CD4-positive, alpha-beta T cell treated with Interleukin-6 at 100 ng/mL for 8 hours (primary cell): ENCODE measurements around the gene NUCB1.
A peak's percentile ranks its signal among the peaks of the same experiment; 100 is the strongest.
"Not testable (repeated sequence)": the region's sequence is repeated elsewhere in the genome, so short reads cannot be mapped to it uniquely, and the experiment has no call there.

Source experiments
- DNase-seq: peaks from one replicate; pipeline ENCODE4 v3.0.0-alpha.2; 2020; ENCODE audit warnings: mixed read lengths, low spot score

The NUCB1 gene

DNA sequence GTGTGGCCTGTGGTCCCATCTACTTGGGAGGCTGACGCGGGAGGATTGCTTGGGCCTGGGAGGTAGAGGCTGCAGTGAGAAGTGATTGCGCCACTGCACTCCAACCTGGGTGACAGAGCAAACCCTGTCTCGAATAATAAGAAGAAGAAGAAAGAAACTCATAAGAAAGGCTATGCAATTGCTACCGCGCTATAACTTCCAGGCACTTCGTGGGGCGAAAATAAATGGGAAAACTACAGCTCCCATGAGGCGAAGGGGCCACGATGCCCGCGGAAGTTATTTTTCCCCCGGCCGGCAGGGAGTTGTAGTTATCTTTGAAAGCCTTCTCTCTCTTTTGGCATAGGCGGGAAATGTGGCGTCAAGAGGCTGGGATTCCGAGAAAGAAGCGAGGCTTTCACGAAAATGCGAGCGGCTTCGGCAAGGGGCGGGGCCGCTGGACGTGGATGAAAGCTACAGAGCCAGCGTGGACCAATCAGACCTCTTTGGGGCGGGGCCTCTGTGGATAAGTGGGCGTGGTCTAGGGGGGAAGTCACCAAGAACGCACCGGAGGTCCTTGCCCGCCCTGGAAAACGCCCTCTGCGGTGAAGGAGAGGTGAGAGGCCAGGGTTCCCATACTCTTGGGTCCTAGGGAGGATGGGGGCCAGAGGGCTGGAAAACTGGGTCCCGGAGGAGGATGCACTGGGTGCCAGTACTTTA, at the start of gene NUCB1:
Gene NUCB1 (plus strand): TSS at position 532 of the 696 bp plus-strand sequence. CDS start 485 bp downstream, outside the sequence.
- DNase-seq: peak; percentile 99

DNA sequence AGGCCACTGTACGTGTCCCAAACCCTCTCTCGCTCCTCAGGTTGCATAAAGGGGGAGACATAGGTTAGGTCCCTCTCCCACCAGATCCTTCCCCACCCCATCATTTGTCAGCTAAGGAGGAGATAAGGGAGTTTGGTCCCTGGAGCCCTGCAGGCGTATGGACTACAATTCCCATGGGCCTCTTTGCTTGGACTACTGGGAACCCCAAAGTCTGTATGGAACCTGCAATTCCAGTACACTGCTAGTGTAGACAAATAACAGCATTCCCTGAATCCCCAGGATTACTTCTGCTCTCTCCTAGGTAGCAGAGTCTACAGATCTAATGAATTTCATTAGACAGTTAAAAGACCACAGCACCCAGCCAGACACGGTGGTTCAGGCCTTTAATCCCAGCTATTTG, 47.8 kb upstream of the NUCB1 start:
- DNase-seq: no peak

DNA sequence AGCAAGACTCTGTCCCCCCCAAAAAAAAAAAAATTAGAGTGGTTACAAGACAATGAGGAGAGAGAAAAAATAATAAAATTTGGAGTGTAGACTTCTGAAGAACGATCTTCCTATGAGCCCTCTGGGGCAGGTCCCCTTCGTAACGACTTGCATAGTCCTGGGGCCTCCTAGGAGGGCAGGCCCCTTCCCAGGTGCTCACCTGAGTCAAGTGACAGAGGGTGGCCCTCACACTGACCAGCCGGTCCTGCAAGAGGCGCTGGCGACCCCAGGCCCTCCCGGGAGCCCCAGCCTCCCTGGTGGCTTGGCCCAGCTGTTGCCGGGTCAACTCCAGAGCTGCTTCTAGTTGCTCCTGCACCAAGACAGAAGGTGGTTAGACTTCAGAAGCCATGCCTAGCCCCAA, 46.6 kb upstream of the NUCB1 start:
- DNase-seq: no peak

DNA sequence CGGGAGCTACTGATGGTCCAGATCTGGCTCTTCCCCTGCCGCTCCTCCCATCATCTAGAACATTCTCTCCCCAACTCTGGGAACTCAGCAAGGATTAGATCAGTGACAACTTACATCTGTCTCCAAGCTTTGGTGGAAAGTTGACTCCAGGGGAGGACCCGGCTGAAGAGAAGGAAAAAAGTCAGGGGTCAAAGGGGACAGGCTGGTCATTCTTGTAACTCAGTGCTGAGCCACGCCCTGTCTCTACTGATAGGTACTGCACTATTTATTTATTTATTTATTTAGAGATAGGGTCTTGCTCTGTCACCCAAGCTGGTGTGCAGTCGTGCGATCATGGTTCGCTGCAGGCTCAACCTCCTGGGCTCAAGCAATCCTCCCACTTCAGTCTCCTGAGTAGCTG, 46.0 kb upstream of the NUCB1 start:
- DNase-seq: no peak

DNA sequence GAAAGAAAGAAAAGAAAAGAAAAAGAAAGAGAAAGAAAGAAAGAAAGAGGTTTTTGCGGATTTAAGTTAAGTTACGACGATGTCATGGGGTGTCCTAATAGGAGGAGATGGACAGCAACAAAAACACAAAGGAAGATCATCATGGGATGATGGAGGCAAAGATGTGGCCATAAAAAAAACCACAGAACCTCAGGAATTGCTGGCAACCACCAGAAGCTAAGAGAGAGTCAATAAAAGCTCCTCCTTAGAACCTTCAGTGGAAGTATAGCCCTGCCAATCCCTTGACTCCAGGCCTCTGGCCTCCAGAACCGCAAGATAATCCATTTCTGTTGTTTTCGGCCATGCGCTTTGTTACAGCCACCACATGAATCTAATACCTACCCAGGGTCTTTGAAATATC, 43.2 kb upstream of the NUCB1 start:
- no peak for DNase-seq

DNA sequence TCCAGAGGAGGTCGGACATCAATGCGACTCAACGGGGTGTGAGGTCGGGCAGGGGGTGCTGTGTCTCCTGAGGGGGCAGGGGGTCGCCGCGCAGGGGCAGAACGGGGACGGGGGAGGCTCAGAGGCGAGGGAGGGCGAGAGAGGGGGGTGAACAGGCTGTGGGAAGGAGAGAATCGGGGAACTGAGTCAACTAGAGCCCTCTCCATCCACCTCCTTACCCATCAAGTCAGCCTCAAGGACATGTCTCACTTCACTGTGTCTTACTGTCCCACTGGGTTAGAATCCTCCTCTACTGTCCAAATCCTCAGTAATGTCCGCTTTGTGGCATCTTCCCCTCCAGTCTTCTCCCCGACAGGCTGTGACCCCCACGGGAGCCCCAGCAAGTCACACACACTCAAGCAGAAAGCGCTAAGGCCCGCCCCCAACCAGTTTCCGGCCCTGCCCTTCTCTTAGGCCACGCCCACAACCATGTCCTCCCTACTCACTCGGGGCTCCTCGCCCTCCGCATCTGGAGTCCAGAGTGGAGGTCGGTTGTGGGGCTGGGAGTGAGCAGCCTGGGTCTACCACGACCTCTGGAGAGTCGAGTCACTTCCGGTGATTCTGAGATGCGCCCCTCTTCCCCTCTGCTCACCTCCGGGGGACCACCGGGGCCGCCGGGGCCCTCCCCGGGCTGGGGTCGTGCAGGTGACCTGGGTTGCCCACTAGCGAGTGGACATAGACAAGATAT, 41.0 kb upstream of the NUCB1 start:
- DNase-seq: peak; percentile 83

DNA sequence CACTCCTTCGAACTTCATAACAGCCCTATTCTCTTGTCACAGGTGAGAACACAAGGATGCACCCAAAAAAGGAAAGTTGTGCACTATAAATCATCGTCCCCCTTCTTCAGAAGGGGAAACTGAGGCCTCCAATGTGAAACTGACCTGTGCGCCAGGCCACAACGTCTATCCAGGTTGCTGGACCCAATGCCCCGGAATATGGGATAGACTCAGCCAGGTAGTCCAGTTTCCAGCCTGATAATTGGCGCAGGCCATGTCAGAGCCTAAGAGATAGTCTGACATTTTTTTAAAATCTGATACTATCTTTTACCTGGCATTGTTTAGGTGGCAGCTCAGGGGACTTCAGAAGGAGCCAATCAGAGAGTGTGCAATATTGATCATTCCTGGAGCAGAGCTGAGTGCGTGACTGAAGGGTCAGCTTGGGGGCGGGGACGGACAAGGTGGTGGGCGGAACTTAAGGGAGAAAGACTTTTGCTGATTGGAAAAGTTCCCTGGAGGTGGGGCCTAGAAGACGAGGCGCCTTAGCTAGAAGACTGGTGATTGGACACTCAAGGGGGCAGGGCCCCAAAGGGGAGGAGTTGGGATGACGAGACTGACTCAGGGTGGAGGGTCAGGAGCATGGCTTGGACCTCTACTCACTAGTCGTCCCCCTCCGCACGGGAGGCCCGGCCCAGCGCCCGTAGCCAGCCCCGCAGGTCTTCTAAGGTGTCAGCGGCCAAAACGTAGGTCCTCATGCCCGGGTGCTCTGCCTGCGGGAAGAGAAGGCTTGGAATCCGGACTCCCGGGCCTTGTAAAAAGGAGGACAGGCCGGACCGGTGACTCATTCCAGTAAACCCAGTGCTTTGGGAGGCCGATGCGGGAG, 40.2 kb upstream of the NUCB1 start:
- no peak for DNase-seq

DNA sequence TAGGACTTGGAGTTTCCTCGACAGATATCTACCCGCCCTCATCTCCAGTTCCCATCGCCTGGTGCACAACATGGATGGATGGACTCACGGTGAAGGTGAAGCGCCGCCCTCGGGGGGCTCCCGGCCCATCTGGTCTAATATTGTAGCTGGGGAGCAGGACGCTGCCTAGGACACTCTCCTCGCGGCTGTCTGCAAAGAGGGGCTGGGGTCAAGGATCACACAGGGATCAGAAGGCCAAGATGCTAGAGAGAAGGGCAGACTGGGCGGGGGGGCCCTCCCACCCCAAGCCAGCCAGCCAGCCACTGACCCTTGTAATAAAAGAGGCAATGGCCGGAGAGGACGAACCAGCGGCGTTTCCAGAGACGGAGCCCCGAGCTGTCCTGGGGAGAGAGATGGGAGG, 38.8 kb upstream of the NUCB1 start:
- no peak for DNase-seq

DNA sequence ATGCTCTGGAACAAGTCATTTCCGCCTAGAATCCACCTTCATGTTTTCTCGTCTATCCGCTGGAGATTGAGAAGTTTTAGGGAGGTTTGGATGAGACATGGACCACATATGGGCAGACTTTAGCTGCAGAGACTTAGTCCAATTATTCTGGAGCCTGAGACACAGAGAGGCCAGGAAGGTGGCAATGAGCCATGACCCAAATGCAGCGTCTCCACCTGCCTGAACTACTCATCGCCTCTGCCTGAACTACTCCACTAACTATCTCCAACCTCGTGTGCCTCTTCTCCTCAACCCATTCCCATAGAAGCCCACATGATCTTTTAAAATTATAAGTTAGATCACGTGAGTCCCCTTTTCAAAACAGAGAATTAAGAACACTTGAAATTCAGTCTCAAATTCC, 37.3 kb upstream of the NUCB1 start:
- DNase-seq: no peak

DNA sequence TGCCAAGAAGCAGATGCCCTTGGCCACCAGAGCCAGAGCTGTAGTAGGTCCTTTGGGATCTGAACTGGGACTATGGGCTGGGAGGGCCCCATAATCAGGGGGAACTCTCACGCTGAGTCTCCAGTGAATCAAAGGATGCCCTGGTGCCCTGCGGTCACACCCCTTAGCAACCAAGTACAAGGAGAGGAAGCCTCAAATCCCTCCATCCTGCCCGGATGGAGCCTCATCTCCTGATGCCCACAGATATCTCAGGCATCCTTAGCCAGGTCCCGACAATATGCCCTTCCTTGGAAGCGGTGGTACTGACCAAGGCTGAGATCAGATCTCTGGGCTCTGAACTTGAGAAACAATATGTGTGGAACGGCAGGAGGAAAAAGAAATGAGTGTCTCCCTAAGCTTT, 33.4 kb upstream of the NUCB1 start:
- DNase-seq: no peak

DNA sequence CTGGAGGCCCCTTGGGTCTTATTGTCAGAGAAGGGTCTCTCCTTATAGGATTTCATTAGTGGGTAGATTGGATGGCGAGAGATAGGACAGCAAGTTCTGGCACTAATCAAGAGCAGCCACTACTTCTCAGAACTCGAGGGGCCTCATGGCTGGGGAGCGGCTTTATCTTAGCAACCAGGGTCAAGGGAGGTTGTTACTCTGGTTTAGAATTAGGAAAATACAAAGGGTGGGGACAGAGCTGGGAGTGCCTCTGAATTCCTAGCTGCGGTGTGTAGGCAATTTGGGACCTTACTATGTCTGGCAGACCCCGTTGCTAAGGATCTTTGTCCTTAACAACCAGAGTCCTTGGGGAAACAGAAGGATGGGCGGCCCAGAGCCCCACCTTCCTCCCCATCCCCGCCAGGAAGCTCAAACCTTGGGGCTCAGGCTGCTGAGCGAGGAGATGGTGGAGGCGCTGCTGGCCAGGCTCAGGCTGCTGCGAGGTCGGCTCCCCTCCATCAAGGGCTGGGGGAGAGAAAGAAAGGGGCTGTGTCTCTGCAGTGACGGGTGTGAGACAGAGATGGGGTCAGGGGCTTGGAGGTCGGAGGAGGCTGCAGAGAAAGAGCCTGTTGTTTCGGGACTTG, 32.9 kb upstream of the NUCB1 start:
- DNase-seq: no peak

DNA sequence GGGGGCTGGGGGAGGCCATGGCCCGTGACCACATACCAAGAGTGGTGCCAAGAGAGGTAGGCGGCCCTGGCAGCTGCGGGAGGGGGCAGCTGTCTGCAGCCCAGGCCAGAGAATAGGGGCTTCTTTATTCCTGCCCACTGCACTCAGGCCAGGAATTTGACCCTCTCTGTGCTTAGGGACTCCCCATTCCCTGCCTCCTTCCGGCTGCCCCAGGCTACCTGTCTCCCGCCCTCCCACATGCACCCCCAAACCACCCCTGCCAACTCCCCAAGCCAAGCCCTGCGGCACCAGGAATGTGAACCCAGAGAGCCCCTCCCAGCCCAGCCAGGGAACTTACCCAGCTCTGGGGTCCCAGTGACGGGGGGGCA, 32.4 kb upstream of the NUCB1 start:
- DNase-seq: no peak

DNA sequence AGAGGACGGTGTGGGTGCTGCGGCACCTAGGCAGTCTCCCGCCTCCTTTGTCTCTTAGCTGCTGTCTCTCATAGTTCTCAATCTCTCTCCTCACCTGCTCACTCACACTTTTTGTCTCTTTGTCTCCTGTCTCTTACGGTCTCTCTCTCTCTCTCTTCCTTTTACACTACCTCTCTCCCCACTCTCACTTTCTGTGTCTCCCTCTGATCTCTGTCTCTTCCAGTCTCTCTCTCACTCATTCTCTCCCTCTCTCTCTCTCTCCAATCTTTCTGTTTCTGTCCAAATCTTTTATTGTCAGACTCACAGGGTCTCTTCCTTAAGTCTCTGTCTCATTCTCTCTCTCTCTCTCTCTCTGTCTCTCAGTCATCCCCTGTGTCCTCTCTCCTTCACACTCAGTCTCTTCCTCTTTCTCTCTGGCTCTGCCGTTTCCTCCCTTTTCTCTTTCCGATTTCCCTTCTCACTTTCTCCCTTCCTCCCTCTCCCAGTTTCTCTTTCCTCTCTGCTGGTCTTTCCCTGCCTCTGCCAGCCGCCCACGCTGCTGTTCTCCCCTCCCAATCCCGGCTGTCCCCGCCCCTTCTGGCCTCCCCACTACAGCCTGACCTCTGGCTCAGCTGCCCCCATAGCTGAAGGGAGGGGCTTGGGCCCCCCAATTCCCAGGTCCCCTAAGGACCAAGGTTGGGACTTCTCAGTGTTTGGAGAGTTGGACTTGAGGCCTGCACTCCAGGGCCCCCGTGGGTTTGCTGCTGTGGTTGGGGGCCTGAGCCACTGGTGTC, 31.8 kb upstream of the NUCB1 start, which contains the start of gene PLEKHA4:
Gene PLEKHA4 (minus strand): TSS at position 504 of the 773 bp plus-strand sequence. CDS start 997 bp downstream, outside the sequence.
- no peak for DNase-seq

DNA sequence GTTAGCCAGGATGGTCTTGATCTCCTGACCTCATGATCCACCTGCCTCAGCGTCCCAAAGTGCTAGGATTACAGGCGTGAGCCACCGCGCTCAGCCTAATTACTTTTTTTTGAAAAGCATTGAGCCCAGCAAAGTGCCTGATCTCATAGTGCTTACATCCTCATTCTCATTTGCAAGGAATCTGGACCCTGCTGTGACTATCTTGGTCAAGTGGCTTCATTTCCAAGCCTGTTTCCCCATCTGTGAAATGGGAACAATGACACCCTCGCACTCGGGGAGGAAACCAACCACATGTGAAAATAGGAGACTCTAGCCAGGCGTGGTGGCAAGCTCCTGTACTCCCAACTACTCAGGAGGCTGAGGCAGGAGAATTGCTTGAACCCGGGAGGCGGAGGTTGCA, 30.1 kb upstream of the NUCB1 start:
- no peak for DNase-seq

DNA sequence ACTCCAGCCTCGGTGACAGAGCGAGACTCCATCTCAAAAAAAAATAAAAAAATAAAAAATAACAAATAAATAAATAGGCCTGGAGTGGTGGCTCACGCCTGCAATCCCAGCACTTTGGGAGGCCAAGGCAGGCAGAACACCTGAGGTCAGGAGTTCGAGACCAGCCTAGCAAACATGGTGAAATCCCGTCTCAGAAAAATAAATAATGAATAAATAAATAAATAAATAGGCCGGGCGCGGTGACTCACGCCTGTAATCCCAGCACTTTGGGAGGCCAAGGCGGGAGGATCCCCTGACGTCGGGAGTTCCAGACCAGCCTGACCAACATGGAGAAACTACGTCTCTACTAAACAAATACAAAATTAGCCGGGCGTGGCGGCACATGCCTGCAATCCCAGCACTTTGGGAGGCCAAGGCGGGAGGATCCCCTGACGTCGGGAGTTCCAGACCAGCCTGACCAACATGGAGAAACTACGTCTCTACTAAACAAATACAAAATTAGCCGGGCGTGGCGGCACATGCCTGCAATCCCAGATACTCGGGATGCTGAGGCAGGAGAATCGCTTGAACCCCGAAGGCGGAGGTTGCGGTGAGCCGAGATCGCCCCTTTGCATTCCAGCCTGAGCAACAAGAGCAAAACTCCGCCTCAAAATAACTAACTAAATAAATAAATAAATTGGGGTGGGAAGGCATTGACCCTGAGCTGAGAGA, 28.5 kb upstream of the NUCB1 start:
- not testable (repeated sequence) for DNase-seq

DNA sequence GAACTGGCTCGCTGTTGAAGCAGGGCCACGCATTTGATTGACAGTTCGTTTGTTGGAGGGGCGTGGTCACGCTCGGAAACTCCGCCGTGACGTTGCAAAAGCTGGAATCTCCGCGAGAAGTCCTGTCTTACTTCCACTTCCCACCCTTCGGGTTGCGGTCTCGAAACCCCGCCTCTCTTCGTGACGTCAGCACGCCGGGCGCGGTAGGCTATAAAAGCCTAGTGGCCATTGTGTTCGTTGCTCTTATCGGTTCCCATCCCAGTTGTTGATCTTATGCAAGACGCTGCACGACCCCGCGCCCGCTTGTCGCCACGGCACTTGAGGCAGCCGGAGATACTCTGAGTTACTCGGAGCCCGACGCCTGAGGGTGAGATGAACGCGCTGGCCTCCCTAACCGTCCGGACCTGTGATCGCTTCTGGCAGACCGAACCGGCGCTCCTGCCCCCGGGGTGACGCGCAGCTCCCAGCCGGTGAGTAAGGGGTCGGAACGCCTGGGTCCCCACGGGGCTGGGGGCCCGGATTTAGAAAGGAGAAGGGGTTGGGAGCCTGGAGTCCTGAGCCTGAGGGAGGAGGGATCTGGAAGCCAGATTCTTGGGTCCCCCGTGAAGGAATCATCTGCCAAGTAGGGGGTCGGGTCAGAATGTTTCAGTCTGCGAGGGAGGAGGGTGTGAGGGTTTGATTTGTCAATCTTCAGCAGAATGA, 27.8 kb upstream of the NUCB1 start, which contains the start of gene PPP1R15A:
Gene PPP1R15A (plus strand): TSS at position 240 of the 702 bp plus-strand sequence. CDS start 813 bp downstream, outside the sequence.
- peak; percentile 96 for DNase-seq

DNA sequence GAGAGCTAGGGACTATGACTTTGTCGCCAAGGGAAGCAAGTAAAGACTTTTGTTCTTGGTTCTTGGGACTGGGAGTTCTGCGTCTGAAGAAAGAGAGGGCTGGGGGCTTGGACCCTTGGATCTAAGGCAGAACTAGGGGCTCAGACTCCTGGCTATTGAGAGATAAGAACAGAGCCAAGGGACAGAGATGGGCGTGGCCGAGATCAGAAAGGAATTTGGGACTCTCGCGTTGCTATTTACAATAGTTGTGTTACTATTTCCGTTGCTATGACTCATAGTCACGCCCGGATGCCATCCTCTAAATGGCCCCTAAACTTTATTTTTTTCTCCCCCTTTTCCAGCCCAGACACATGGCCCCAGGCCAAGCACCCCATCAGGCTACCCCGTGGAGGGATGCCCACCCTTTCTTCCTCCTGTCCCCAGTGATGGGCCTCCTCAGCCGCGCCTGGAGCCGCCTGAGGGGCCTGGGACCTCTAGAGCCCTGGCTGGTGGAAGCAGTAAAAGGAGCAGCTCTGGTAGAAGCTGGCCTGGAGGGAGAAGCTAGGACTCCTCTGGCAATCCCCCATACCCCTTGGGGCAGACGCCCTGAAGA, 27.1 kb upstream of the NUCB1 start:
- DNase-seq: peak; percentile 79

DNA sequence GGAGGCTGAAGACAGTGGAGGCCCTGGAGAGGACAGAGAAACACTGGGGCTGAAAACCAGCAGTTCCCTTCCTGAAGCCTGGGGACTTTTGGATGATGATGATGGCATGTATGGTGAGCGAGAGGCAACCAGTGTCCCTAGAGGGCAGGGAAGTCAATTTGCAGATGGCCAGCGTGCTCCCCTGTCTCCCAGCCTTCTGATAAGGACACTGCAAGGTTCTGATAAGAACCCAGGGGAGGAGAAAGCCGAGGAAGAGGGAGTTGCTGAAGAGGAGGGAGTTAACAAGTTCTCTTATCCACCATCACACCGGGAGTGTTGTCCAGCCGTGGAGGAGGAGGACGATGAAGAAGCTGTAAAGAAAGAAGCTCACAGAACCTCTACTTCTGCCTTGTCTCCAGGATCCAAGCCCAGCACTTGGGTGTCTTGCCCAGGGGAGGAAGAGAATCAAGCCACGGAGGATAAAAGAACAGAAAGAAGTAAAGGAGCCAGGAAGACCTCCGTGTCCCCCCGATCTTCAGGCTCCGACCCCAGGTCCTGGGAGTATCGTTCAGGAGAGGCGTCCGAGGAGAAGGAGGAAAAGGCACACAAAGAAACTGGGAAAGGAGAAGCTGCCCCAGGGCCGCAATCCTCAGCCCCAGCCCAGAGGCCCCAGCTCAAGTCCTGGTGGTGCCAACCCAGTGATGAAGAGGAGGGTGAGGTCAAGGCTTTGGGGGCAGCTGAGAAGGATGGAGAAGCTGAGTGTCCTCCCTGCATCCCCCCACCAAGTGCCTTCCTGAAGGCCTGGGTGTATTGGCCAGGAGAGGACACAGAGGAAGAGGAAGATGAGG, 26.4 kb upstream of the NUCB1 start:
- no peak for DNase-seq
